DOHH2 (cell line): Measurements from ENCODE around the gene PAQR9.

Experiments
- H3F3A ChIP-seq: fragments of 200-600 bp; sonication (generic), shearing (Covaris generic); 2 replicates; pipeline ENCODE4 v1.6.0; 2016; ENCODE audit warnings: antibody characterized with exemption, mild to moderate bottlenecking; ENCODE audit not compliant: control insufficient read depth, insufficient read depth
- H3K27ac ChIP-seq: fragments of 200-600 bp; sonication (generic); 2 replicates; pipeline ENCODE4 v1.5.1; 2014; ENCODE audit warnings: low read depth, mild to moderate bottlenecking, low read length, moderate library complexity
- H3K27me3 ChIP-seq: fragments of 200-600 bp; sonication (generic); 2 replicates; pipeline ENCODE4 v1.6.1; 2014; ENCODE audit warnings: mild to moderate bottlenecking, low read length, mixed read lengths; ENCODE audit not compliant: control insufficient read depth
- H3K36me3 ChIP-seq: fragments of 200-600 bp; sonication (generic); 2 replicates; pipeline ENCODE4 v1.6.1; 2014; ENCODE audit warnings: mild to moderate bottlenecking, low read length, moderate library complexity, mixed read lengths; ENCODE audit not compliant: control insufficient read depth
- H3K4me1 ChIP-seq: fragments of 200-600 bp; sonication (generic); 2 replicates; pipeline ENCODE4 v1.6.1; 2014; ENCODE audit warnings: mild to moderate bottlenecking, low read length, mixed read lengths; ENCODE audit not compliant: control insufficient read depth
- H3K4me2 ChIP-seq: fragments of 200-600 bp; sonication (generic); 2 replicates; pipeline ENCODE4 v1.6.0; 2014; ENCODE audit warnings: mild to moderate bottlenecking, low read length, moderate library complexity
- H3K4me3 ChIP-seq: fragments of 200-600 bp; sonication (generic); 2 replicates; pipeline ENCODE4 v1.5.1; 2014; ENCODE audit warnings: mild to moderate bottlenecking, low read length, mixed read lengths
- H3K79me2 ChIP-seq: fragments of 200-600 bp; sonication (generic); 2 replicates; pipeline ENCODE4 v1.6.1; 2014; ENCODE audit warnings: mild to moderate bottlenecking, low read length, mixed read lengths; ENCODE audit not compliant: control insufficient read depth
- H3K9me2 ChIP-seq: fragments of 200-600 bp; sonication (generic); replicated peaks from 2 replicates; pipeline ENCODE4 v1.6.1; 2014; ENCODE audit warnings: mild to moderate bottlenecking, low read length, mixed read lengths; ENCODE audit not compliant: control insufficient read depth
- H3K9me3 ChIP-seq: fragments of 200-600 bp; sonication (generic); 2 replicates; pipeline ENCODE4 v1.6.1; 2014; ENCODE audit warnings: antibody characterized with exemption, low read length, mixed read lengths; ENCODE audit not compliant: control insufficient read depth, insufficient read depth
- H4K20me1 ChIP-seq: fragments of 200-600 bp; sonication (generic); 2 replicates; pipeline ENCODE4 v1.6.0; 2014; ENCODE audit warnings: low read depth, mild to moderate bottlenecking, antibody characterized with exemption, low read length, moderate library complexity; ENCODE audit not compliant: control insufficient read depth, insufficient read depth
- EZH2phosphoT487 ChIP-seq: fragments of 200-600 bp; sonication (generic); IDR thresholded peaks from 2 replicates; pipeline ENCODE4 v1.6.1; 2017; ENCODE audit warnings: borderline replicate concordance, mild to moderate bottlenecking, antibody characterized with exemption, low read length, moderate library complexity, mixed read lengths
- TF ChIP-seq, protein P1 (sequence below): fragments of 200-600 bp; sonication (generic); IDR thresholded peaks from one replicate; pipeline ENCODE4 v1.5.1; 2014; ENCODE audit warnings: antibody characterized with exemption, mild to moderate bottlenecking, low read depth, low read length; ENCODE audit not compliant: poor library complexity, severe bottlenecking

The PAQR9 gene

DNA sequence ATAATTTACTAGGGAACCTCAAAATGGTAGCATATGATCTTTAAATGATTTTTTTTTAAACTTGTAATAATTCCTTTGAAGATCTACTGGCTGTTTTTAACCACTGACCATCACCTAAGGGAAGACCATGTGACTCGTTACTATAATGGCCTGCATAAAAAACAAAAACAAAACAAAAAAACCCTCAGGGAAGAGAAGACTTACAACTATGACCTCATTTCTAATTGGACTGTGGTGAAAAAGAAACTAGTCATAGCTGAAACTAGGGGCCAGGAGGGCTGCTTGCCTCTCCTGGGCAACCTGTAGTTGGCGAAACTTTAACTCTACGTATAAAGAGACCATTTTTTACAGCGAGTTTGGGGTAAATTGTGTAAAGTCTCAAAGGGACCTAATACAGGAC lies 23.0 kb downstream of the PAQR9 start:
- H3K79me2 ChIP-seq, result no peaks in the 10 kb centered on the region
- H3F3A ChIP-seq, result no peaks in the 10 kb centered on the region
- H3K4me3 ChIP-seq, result no peak overlapping the region
- H3K9me2 ChIP-seq, result no peaks in the 10 kb centered on the region
- H3K27ac ChIP-seq, result no peak overlapping the region
- H3K4me1 ChIP-seq, result no peaks in the 10 kb centered on the region
- H3K36me3 ChIP-seq, result no peaks in the 10 kb centered on the region
- H3K4me2 ChIP-seq, result no peak overlapping the region
- no peak for TF ChIP-seq EZH2phosphoT487
- TF ChIP-seq, protein P1, sequence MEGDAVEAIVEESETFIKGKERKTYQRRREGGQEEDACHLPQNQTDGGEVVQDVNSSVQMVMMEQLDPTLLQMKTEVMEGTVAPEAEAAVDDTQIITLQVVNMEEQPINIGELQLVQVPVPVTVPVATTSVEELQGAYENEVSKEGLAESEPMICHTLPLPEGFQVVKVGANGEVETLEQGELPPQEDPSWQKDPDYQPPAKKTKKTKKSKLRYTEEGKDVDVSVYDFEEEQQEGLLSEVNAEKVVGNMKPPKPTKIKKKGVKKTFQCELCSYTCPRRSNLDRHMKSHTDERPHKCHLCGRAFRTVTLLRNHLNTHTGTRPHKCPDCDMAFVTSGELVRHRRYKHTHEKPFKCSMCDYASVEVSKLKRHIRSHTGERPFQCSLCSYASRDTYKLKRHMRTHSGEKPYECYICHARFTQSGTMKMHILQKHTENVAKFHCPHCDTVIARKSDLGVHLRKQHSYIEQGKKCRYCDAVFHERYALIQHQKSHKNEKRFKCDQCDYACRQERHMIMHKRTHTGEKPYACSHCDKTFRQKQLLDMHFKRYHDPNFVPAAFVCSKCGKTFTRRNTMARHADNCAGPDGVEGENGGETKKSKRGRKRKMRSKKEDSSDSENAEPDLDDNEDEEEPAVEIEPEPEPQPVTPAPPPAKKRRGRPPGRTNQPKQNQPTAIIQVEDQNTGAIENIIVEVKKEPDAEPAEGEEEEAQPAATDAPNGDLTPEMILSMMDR, result no peak
- no peaks in the 10 kb centered on the region for H4K20me1 ChIP-seq
- H3K9me3 ChIP-seq, result no peaks in the 10 kb centered on the region
- H3K27me3 ChIP-seq, result peaks cover 5% of the 10 kb centered on the region

DNA sequence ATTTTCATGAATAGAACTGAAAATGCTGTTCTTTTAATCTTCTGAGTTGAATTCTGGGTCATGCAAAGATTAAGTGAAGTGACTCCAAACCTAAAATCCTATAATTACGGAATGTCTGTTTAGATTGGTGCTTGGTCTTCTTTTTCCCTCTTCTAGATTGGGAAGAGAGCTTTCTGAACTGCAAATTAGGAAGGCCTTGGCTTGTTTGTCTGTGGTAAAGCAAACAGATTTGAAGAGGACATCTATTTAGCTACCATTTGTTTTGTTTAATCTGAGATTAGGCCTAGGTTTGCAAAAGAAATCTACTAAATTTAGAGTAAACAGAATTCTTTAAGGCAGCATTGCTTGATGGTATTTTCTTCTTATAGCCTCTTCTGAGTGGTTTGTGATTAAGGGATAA lies 23.5 kb downstream of the PAQR9 start:
- no peak overlapping the region for H3K27ac ChIP-seq
- H3F3A ChIP-seq, result no peaks in the 10 kb centered on the region
- no peaks in the 10 kb centered on the region for H3K9me3 ChIP-seq
- H3K4me2 ChIP-seq, result no peak overlapping the region
- H3K27me3 ChIP-seq, result peaks cover 9% of the 10 kb centered on the region
- no peaks in the 10 kb centered on the region for H3K9me2 ChIP-seq
- no peaks in the 10 kb centered on the region for H3K4me1 ChIP-seq
- no peak overlapping the region for H3K4me3 ChIP-seq
- H4K20me1 ChIP-seq, result no peaks in the 10 kb centered on the region
- no peak for TF ChIP-seq EZH2phosphoT487
- TF ChIP-seq, protein P1, result no peak
- H3K36me3 ChIP-seq, result no peaks in the 10 kb centered on the region
- H3K79me2 ChIP-seq, result no peaks in the 10 kb centered on the region

DNA sequence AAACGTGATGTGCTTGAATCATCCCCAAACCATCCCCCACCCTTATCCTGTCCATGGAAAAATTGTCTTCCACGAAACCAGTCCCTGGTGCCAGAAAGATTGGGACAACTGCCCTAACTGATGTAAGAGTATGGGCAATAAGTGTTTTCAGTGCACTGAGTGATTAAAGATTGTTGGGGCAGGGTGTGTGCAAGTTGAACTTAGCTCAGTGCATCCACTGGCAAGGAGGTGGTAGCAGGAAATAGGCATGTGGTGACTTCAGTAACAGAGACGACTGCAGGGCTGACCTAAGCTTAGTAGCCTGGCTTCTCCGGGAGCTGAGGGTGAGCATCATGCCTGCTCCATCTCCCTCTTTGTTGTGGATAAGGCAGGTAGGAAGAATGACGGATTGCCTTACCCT lies 27.5 kb downstream of the PAQR9 start:
- Histone ChIP-seq H3K4me1 (no peaks in the 10 kb centered on the region), H3K4me2 (no peak overlapping the region), H3K79me2 (no peaks in the 10 kb centered on the region), H3K4me3 (no peak overlapping the region), H3K9me2 (no peaks in the 10 kb centered on the region), H3K27ac (no peak overlapping the region), H3K27me3 (peaks cover 6% of the 10 kb centered on the region; the same call in 1 of the 2 replicates), H3K9me3 (no peaks in the 10 kb centered on the region), H4K20me1 (no peaks in the 10 kb centered on the region), H3F3A (no peaks in the 10 kb centered on the region), H3K36me3 (no peaks in the 10 kb centered on the region)
- no peak for TF ChIP-seq EZH2phosphoT487
- TF ChIP-seq, protein P1, result no peak

DNA sequence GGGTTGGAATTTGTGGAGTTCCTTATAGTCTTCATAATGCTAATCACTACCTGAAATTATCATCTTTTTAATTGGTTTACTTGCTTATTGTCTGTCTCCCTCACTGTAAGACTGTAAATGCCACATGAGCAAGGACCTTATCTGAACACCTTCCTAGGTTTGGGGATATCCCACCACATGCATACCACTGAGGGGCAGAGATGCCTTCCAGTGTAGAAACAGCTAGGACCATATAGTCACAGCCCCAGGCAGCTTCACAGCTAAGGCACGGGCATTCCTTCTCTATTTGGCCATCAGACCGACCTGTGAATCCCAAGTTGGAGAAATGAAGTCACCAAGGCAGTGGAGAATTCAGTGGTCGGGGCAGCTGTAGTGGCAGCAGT lies 28.6 kb downstream of the PAQR9 start:
- H4K20me1 ChIP-seq, result no peaks in the 10 kb centered on the region
- H3K27ac ChIP-seq, result no peak overlapping the region
- TF ChIP-seq EZH2phosphoT487, result no peak
- TF ChIP-seq, protein P1, result no peak
- H3K36me3 ChIP-seq, result no peaks in the 10 kb centered on the region
- H3K4me3 ChIP-seq, result no peak overlapping the region
- H3K9me3 ChIP-seq, result no peaks in the 10 kb centered on the region
- H3K9me2 ChIP-seq, result no peaks in the 10 kb centered on the region
- H3K79me2 ChIP-seq, result no peaks in the 10 kb centered on the region
- H3F3A ChIP-seq, result no peaks in the 10 kb centered on the region
- H3K27me3 ChIP-seq, result peaks cover 6% of the 10 kb centered on the region; the same call in 1 of the 2 replicates
- no peaks in the 10 kb centered on the region for H3K4me1 ChIP-seq
- H3K4me2 ChIP-seq, result no peak overlapping the region
